Uterus (tissue), 2 donors: Measurements from ENCODE around the gene XIRP2.

Experiments used
- POLR2A ChIP-seq, 2 donors: fragments of 450-650 bp; IDR thresholded peaks; one replicate each; pipeline ENCODE4 v1.6.1; 2016; ENCODE audit warnings: antibody characterized with exemption in 2 of 2, mild to moderate bottlenecking in 1 of 2, moderate library complexity in 1 of 2
- TF ChIP-seq, protein P1 (sequence below), 4 experiments: fragments of 200-600 bp in 2 of 4; fragments of 450-650 bp in 2 of 4; sonication (generic) in 2 of 4; IDR thresholded peaks; one replicate each; pipeline ENCODE4 v1.5.1; 2016 to 2019; ENCODE audit warnings: antibody characterized with exemption in 4 of 4, mild to moderate bottlenecking in 2 of 4, moderate library complexity in 1 of 4

DNA sequence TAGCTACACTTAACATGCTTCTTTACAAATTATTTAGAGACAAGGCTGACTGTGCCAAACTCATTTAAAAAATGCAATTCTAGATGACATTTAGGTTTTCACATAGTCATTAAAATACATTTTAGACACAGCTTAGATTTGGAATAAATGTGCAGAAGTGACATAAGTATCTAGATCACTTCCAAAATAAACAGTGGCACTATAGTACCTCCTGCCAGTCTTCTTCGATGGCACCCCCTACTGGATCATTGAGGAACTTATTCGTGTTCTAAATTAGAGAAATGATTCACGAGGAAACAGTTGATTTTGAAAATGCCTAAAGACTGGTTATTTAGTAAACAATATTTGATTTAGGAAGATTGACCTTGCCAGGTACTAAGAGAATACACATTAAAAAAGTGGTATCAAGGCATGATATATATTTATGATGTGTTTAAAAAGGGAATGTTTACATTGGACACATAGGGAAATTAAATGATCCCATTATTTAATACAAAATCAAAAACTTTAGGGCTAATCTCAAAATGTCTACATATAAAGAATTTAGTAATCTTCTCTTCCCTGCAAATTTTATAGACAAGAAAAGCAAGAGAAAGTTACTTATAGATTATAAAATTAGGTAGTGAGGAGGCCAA is 323.9 kb downstream of the XIRP2 start:
- TF ChIP-seq, protein P1, sequence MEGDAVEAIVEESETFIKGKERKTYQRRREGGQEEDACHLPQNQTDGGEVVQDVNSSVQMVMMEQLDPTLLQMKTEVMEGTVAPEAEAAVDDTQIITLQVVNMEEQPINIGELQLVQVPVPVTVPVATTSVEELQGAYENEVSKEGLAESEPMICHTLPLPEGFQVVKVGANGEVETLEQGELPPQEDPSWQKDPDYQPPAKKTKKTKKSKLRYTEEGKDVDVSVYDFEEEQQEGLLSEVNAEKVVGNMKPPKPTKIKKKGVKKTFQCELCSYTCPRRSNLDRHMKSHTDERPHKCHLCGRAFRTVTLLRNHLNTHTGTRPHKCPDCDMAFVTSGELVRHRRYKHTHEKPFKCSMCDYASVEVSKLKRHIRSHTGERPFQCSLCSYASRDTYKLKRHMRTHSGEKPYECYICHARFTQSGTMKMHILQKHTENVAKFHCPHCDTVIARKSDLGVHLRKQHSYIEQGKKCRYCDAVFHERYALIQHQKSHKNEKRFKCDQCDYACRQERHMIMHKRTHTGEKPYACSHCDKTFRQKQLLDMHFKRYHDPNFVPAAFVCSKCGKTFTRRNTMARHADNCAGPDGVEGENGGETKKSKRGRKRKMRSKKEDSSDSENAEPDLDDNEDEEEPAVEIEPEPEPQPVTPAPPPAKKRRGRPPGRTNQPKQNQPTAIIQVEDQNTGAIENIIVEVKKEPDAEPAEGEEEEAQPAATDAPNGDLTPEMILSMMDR (IDR thresholded peaks at IDR 0.05): peak in 3 of 4 experiments; percentile 28 to 36 (median 32)
- TF ChIP-seq POLR2A (IDR thresholded peaks at IDR 0.05): no peak
